Measurements from ENCODE around the gene EDNRA.
"Not testable (repeated sequence)": the region's sequence is repeated elsewhere in the genome, so short reads cannot be mapped to it uniquely, and the experiment has no call there.

Gene EDNRA

DNA sequence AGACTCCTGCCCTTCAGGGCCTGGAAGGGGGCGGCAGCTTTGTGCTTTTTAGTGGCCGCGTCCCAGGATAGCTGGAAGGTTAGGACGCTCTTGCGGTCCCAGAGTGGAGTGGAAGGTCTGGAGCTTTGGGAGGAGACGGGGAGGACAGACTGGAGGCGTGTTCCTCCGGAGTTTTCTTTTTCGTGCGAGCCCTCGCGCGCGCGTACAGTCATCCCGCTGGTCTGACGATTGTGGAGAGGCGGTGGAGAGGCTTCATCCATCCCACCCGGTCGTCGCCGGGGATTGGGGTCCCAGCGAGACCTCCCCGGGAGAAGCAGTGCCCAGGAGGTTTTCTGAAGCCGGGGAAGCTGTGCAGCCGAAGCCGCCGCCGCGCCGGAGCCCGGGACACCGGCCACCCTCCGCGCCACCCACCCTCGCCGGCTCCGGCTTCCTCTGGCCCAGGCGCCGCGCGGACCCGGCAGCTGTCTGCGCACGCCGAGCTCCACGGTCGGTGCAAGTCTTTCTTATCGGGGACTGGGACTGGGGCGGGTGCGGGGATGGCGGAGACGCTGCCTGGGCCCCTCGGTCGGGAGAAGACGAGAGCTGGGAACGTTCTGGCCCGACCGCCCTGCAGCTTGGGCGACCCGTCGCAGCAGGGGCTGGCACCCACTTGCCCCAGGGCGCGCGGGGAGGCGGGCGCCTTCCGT, at the start of gene EDNRA:
EDNRA (plus strand) TSS at position 207 of the 686 bp plus-strand sequence. CDS start 4,585 bp downstream, outside the sequence.
- DNase-seq: no peak

DNA sequence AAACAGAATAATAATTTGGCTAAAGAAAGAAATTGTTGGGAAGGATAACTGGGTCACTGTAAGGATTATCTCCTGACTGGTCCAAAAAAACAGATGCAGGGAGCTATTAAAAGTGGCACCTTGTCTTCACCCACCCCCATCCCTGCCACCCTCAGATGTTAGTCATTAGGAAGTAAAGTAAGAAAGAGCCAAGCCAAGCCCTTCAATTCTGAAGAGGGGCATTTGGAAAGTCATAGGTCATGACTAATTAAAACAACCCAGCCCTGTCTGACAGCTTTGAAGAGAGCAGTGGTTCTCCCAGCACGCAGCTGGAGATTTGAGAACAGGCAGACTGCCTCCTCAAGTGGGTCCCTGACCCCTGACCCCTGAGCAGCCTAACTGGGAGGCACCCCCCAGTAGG, 46.5 kb upstream of the EDNRA start:
- not testable (repeated sequence) for DNase-seq

DNA sequence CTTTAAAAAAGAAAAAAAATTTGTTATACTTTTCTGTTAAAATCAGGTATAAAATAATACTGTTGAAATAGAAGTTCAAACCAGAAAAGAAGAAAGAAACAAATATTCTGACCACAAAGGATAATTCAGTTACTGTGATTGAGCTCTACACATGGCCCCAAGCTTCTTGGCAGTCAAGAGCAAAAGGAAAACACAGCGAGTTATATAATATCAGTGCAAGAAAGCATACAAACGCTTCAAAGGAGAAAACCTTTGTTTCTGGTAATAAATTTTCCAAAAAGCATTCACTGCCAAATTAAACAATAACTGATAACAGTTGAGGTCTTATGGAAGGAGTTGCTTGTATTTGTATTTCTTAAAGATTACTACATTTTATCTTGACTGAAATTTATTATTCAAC, 40.5 kb upstream of the EDNRA start:
- no peak for DNase-seq

DNA sequence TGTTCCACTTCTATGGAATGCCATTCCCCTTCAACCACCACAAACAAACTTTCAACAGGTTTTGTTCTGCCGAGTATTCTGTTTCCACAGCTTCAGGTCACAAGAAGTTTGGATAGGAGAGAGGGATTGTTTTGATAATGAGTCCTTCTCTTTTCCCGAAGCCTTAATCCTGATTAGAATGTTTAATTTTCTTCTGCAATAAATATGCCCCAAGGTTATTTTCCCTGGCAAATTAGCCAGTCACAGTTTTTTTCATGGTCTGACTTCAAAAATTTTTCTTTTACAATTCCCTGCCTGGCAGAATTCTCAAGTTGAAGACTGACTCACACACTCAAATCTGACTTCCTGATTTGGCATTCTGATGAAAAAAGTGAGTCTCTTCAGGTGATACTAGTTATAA, 33.1 kb upstream of the EDNRA start:
- DNase-seq: no peak

DNA sequence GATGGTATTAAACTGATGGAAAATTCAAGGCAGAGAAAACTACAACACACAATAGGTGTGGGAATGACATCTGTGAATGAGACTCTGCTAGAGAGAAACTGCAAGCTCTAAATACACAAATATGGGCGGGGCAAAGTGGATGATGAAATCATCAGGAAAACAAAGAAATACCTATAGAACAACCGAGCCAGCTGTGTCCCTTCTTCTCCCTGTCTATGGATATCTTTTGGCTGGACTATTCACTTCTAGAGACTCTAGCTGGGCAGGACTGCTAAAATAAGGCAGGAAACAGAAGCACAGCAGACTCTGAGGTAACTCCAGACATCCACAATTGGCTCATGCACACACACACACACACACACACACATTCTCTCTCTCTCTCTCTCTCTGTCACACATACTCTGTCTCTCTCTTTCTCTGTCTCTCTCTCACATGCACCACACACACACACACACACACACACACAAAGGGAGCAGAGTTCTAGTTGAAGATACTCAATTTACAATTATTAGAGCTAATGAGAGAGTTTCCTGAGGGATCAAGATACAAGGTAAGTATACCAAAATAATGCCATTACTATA, 27.2 kb upstream of the EDNRA start:
- no peak for DNase-seq

DNA sequence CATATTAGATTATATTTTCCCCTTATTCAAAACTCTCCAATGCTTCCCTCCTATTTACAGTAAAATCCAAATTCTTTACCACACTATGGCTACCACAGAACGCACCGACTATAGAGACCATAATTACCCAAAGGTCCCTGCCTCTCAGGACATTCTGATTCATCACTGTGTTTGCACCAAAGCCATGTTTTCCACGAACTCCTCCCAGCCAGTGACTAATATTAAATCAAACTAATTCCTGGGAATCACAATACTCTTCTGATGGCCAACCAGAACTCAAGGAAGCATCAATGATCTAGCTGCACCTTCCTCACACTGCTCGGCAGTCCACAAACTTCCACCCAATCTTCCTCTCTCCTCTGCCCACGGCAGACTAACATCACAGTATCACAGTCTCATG, 24.2 kb upstream of the EDNRA start:
- no peak for DNase-seq

DNA sequence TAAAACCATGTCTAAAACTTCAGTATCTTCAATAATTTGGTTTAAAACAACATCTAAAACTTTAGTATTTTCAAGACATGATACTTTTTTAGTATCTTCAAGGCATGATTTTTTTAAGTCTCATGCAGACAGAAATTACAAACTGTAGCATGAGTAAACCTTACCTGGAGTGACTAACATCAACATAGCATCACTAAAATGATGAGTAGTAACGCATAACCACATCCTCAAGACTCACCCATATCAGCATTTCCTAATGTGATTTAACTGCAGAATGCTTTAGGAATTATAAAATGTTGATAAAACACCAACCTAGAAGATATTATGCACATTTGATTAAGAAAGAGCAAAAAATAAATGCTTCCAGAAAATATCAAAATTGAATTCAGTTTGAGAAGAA, 19.7 kb upstream of the EDNRA start:
- DNase-seq: no peak

DNA sequence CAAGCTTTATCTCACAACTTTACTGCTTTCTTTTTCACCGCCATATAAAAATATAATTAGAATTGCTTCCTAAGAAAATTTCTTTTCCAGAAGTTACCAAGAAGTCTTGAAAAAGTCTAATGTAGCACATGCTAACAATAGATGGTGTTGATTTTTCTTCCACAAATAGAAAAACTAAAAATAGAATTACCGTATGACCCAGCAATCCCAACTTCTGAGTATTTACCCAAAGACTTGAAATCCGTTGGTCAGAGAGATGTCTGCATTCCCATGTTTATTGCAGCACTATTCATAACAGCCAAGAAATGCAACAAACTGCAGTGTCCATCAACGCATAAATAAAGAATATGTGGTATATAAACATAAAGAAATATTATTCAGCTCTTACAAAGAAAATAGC, 17.8 kb upstream of the EDNRA start:
- no peak for DNase-seq

DNA sequence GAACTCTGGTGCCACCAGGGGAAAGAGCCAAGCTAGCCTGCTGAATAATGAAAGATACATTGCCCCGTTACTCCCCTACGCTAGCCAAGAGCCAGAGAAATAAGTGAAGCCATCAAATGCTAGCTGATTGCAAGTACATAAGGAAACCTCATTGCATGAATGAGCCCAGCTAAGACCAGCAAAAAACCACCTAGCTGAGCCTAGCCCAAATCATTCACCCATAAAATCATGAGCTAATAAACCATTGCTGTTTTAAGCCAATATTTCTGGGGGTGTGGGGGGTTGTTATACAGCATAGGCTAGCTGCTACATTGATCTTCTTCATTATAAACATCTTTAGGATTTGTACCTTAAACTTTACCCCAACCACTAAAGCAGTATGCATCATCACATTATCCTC, 15.4 kb upstream of the EDNRA start:
- no peak for DNase-seq

DNA sequence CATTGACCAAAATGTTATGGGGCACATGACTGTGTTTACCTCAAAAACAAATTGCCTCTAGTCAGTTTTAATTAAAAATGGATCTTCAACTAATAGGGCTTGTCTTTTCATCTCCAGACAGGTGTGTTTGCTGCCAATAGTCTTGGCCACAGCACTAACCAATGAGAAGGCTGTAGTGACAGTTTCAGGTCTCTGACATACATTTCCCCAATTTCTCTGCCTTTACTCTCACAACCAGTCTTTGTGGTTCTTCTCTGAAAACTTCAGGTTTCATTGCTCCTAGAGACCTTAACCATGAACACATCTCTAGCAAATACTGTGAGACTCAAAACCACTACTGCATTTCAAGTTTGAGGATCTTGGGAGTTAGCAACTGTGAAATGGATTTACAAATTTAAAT, 3.5 kb upstream of the EDNRA start:
- no peak for DNase-seq

DNA sequence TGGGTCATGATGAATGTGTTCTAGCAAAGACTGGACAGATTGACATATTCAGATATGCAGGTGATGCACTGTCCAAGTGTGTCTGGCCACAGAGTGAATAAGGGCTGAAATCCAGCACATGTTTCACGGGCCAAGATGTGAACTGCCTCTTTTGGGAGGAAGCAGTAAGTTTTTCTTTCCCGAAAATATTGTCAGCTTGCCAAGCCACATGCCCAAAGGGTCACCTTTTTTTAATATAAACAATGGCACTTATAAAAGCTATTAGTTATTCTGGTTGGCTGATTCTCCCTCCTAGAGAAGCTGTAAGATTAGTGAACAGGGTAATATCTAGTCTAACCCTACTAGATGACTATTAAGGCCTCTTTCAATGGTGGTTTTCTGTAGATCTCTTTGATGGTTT, 1.5 kb upstream of the EDNRA start:
- no peak for DNase-seq

DNA sequence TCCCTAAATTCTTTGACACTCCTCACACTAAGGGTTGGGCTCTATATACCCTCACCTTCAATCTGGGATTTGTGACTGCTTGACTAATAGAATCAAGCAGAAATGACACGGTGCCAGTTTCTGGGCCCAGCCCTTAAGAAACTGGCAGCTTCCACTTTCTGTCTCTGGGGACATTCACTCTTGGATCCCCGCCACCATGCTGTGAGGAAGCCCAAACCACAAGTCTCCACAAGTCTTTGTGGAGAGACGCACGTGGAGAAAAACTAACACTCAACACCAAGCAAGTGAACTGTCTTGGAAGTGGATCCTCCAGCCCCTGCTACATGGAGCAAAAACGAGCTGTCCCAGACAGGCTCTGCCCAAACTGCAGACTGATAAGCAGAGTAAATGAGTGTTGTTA, 1.1 kb upstream of the EDNRA start:
- no peak for DNase-seq

DNA sequence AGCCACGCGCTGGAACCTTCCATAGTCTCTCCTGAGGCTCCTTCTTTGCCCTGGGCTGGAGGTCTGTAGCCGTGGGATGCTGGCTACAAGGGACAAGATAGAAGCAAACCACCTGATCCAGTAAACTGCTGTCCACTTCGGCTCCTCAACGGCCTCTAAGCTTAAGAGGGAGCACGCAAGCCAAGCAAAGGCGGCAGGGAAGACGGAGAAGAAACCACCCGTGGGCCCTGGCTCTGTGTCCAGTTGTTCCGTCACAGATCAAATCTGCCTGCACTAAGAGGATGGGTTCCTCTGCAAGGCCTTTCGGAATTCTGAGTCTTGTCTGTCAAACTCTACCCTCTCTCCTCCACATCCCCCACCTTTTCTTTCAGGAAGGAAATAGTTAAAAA, 401 bp upstream of the EDNRA start:
- DNase-seq: no peak

DNA sequence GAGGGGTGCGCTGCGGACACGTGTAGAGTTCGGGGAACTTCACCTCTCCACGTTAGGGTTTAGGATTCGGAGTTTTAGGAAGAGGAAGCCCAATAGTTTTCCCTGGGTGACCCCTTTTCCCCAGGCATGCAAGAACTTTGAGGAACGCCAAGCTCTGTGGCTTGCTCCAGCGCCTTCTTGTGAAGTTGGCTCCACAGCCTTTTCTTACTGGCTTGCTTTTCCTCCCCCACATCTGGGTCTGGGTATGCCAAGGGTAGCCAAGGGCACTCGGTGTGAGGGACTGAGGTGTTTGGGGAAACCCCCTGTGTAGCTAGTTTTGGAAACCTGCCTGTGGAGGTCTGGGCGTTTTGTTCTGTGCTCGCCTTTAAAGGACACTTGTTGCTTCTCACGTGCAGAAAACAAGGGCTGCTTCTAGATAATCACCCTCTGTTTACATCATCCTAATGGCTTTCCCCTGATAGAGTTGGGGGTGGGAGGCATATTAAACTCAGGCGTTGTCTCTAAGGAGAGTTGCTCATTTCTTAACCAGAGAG, 746 bp downstream of the EDNRA start:
- DNase-seq: no peak

DNA sequence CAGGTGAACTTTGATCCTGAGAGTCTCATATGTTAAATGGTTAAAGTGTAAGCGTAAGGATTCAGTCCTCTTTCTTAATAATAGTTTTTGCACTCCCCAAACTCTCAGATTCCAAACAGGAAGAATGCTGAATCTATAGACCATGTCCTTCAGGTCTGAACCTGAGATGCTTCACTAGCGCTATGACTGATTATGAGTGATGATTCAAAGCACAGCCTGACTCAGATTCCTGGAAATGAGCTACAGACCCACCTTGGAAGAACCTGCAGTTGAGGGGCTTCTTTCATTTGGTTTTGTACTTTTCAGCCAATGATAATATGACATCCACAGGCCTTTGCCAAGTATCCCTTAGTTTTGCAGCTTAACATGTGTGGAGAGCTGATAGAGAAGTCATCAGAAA, 1.4 kb downstream of the EDNRA start:
- DNase-seq: no peak

DNA sequence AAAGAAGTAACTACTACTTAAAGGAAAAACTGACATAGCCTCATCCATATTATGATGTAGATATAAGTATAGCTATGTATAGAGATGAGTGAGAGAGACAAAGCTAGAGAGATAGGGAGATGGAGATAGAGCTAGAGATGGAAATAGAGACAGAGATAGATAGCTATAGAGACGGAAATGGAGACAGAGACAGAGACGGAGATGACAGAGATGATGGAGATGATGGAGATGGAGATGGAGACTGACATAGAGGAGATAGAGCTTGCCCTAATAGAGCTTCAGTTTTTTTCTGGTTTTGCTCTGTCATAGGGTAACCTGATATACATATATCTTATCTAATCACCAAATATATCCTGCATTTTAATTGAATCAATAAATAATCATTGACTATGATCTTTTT, 4.3 kb downstream of the EDNRA start:
- DNase-seq: no peak

DNA sequence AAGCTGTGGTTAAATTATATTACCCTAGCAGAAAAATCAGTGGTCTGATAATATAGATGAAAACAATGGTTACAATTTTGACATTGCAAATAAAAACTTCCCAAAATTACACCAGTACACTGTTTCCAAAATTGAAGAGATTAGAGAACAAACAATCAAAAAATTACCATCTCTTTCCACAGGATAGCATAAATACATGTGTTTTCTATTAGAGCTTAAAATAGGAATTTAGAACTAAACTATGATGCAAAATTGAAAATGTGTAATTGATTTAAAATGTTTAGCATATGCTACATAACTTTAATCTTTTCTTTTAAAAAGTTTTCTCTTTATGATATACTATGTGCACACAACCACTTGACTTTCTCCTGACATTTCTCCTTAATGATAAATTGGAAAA, 6.7 kb downstream of the EDNRA start:
- DNase-seq: no peak

DNA sequence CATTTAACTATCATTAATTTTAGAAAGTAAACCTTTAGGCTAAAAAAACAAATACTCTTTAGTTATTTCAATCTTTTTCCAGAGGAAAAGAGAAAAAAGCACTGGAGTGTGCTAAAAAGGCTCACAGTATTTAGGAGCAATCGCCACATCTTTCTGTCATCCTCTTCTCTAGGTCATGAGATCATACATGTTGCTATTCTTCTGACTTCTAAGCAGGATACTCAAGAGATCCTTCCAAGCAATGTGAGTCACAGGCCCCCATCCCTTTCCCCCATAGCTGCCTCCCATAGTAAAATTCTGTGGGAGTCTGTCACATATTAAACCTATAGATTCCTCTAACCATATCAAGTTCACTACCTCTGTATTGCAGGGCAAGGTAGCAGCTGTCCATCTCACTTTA, 7.7 kb downstream of the EDNRA start:
- DNase-seq: no peak

DNA sequence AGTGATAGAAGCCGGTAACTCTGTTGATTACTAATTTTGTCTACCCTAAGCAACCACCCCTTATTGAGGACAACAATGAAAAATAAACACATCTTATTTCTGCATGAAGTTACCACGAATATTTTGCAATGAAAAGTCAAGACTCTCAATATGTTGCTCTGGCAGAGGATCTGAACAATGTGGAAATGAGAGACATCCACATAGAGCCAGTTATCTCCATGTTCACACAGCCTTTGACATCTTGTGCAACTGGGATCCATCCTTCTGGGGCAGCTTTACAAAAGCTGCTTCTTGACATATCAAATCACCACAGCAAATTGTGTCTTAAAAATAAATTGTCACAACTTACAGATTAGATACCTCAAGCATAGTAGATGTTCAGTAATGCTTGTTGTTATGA, 10.2 kb downstream of the EDNRA start:
- DNase-seq: no peak

DNA sequence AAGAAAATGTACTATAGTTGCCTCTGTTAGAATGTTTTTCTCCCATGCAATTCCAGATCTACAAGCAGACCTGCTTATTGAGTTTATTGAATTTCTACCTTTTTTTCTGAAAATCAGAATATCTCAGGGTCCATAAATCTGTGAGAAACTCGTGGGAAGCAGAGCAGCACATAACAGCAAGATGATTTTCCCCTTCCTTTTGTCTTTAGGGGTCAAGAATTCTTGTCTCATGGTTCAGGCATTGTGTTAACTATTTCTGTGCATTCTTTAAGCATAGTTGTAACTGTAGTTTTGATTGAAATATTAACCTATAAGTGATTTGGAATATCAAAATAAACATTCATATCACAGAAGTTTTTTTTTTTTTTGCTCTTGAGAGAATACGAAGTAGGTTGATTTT, 11.4 kb downstream of the EDNRA start:
- DNase-seq: no peak

DNA sequence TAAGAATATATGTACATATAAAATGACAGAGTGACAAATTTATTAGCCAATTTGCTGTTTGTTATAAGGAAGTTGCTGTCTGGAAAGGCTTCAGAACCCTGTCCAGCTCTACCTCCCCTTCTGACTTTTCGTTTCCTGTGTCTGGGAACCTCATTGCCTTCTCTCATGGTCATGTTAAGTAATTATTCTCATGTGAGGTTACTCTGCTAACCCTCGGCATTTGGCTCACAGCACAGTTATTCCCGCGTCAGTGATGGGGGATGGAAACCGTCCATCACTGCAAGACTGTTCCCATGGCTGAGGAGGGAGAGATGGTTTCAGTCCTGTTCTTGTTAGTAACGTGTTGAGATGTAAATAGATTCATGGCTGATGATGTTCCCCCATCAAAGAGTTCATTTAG, 11.9 kb downstream of the EDNRA start:
- no peak for DNase-seq

DNA sequence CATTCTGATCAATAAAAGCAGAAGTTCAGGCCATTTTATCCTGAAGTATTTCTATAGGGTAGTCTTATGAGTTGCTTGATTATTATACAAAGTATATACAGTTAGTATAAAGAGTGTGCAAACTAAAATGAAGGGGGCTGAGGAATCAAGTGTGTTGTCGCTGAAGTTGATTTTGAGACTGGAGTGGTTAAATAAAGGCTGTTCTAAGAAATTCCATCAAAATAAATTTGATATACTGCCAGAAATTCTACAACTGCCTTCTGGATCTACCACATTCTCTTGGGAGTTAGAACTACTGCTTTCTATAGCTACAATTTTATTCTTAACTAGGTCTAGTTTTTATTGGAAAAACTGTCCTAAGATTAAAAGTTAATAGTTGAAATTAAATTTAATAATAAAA, 12.4 kb downstream of the EDNRA start:
- DNase-seq: no peak

DNA sequence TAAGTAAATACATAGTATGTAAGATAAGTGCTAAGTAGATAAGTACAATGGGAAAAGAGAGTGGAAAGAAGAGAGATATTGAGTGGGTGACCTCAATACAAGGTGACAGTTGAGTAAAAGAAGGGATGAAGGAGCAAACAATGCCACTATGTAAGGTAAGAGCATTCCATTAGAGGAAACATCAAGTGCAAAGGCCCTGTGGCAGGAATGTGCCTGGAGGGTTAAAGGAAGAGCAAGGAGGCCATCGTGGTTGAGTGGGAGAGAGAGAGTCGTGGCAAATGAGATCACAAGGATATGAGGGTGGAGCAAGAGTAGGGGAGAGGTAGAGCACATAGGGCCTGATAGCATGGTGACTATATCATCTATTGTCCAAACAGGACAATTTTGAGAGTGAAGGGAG, 13.4 kb downstream of the EDNRA start:
- DNase-seq: no peak

DNA sequence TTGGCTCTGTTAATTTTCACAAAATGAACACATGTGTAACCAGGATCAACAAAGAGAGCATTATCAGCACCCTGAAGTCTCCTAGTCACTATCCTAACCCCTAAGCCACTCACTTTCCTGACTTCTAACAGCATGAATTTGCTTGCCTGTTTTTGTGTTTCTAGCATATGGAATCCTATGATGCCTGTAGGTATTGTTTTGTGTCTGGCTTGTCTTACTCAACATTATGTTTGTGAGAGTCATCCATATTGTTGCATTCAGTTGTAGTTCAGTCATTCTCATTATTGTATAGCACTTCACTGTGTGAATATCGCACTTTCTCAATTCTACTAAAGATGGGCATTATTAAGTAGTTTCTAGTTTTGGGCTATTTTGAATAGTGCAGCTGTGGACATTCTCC, 15.6 kb downstream of the EDNRA start:
- no peak for DNase-seq

DNA sequence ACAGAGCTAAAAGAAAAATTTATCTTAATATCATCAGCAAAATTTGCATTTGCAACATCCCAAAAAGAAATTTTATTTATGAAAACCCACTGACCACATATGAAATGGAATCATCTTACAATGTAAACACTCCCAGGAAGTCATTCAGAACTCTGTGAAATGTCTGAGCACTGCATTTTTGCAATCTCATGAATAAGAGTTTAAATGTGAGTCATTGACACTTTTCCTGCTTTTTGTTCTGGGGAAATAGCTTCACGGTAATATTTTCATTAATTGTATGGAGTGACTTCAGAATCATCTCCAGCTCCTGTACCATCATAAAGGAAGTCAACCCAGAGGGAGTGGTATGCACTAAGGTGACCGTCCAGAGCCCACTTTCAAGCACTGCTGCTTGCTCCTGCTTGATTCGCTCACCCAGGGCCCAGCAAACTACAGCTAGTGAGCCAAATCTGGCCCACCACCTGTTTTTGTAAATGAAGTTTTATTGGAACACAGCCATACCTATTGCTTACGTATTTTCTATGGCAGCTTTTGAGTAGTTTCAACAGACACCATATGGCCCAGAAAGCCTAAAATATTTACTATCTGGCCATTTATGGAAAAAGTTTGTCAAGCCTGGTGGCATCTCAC, 17.2 kb downstream of the EDNRA start:
- no peak for DNase-seq

All from CD4-positive, alpha-beta T cell treated with Interleukin-1 beta for 1 hour (primary cell).